GM12865 (cell line): ENCODE results near the gene DAZAP2.

Experiments used
- DNase-seq: peaks from one replicate; pipeline ENCODE4 v3.0.0; 2010; ENCODE audit warnings: low read depth
- H3K4me3 ChIP-seq: 2 replicates; pipeline ENCODE4 v1.5.1; 2011; ENCODE audit warnings: mild to moderate bottlenecking, low read depth, low read length, control low read depth
- CTCF ChIP-seq: IDR thresholded peaks from 2 replicates; pipeline ENCODE4 v1.5.1; 2011; ENCODE audit warnings: low read length, control low read depth, low read depth, inconsistent platforms; ENCODE audit not compliant: insufficient read depth; ENCODE audit errors: missing control alignments

DAZAP2 gene

GRCh38 chr12:51238037-51238509 is 553 bp upstream of the DAZAP2 start:
- peak overlapping the region; percentile 90 for H3K4me3 ChIP-seq
- no peak for TF ChIP-seq CTCF
- peak; percentile 47 for DNase-seq

GRCh38 chr12:51240971-51241370 is 2.3 kb downstream of the DAZAP2 start:
- TF ChIP-seq CTCF = no peak
- no peak overlapping the region for H3K4me3 ChIP-seq
- no peak for DNase-seq

GRCh38 chr12:51242120-51242519 is 3.5 kb downstream of the DAZAP2 start:
- no peak for TF ChIP-seq CTCF
- no peak overlapping the region for H3K4me3 ChIP-seq
- DNase-seq = no peak

- no peak for DNase-seq
- no peak for TF ChIP-seq CTCF
- no peak overlapping the region for H3K4me3 ChIP-seq
These were observed 4.2 kb downstream of the DAZAP2 start for GRCh38 chr12:51242876-51243275.

GRCh38 chr12:51244269-51244668 is 5.6 kb downstream of the DAZAP2 start:
- no peak for TF ChIP-seq CTCF
- no peak overlapping the region for H3K4me3 ChIP-seq
- DNase-seq = no peak

- DNase-seq = no peak
- H3K4me3 ChIP-seq = no peak overlapping the region
- TF ChIP-seq CTCF = no peak
These were observed 7.0 kb downstream of the DAZAP2 start for GRCh38 chr12:51245476-51246253.

GRCh38 chr12:51246254-51246853 is 7.7 kb downstream of the DAZAP2 start:
- DNase-seq = peak; percentile 48
- no peak for TF ChIP-seq CTCF
- no peak overlapping the region for H3K4me3 ChIP-seq
